Spinal cord (tissue), 10 donors: Measurements from ENCODE around the gene SIGLEC9. TPM values are rescaled to one million over a fixed set of nuclear protein-coding genes. Genes with fewer than 3 reads are reported as not detected.

Experiments
- DNase-seq, 6 donors: peaks; one replicate each; pipeline versions ENCODE4 v3.0.0 to v3.0.0-alpha.2; 2013 to 2015; ENCODE audit warnings: low spot score in 6 of 6, low read depth in 4 of 6
- H3K27ac ChIP-seq: one replicate; pipeline ENCODE4 v1.5.1; 2013; ENCODE audit warnings: low read depth, low read length, control low read depth
- H3K27me3 ChIP-seq: one replicate; pipeline ENCODE4 v1.6.1; 2013; ENCODE audit warnings: low read length; ENCODE audit not compliant: control insufficient read depth, insufficient read depth
- H3K36me3 ChIP-seq: one replicate; pipeline ENCODE4 v1.6.1; 2013; ENCODE audit warnings: low read length; ENCODE audit not compliant: control insufficient read depth, insufficient read depth
- H3K4me1 ChIP-seq: one replicate; pipeline ENCODE4 v1.6.1; 2013; ENCODE audit warnings: low read length; ENCODE audit not compliant: control insufficient read depth, insufficient read depth
- H3K4me3 ChIP-seq: one replicate; pipeline ENCODE4 v1.5.1; 2013; ENCODE audit warnings: low read depth, low read length, control low read depth
- H3K9me3 ChIP-seq: one replicate; pipeline ENCODE4 v1.6.1; 2013; ENCODE audit warnings: low read length; ENCODE audit not compliant: control insufficient read depth, insufficient read depth
- WGBS: methylation state at CpG from one replicate; pipeline ENCODE4 v1.1.5; 2013; ENCODE audit warnings: missing lambda C conversion rate; ENCODE audit not compliant: insufficient coverage; 5-methylcytosine and 5-hydroxymethylcytosine counted together
- polyA plus RNA-seq, 2 donors: library from polyadenylated mRNA; unstranded; fragments of 120-200 nt; gene quantifications; one replicate each; pipeline ENCODE4 v1.2.1, GENCODE V29; 2013; ENCODE audit not compliant: insufficient read length in 2 of 2
- total RNA-seq, 2 donors: library from RNA; depleted of rRNA in 1 of 2; stranded (reverse); fragments of 120-200 nt in 1 of 2; fragments of >200 nt in 1 of 2; gene quantifications; one replicate each; pipeline versions ENCODE4 v1.2.3 to v1.2.4, GENCODE V29; 2013 to 2014
- donor health status: healthy.

The SIGLEC9 gene
- total and polyA plus RNA-seq, 4 donors = 1.2 to 2.2 (median 1.7) TPM

- Histone ChIP-seq H3K27ac (no peak overlapping the region), H3K4me3 (no peak overlapping the region), H3K36me3 (no peaks in the 10 kb centered on the region), H3K27me3 (no peaks in the 10 kb centered on the region), H3K4me1 (no peaks in the 10 kb centered on the region), H3K9me3 (no peaks in the 10 kb centered on the region)
- no peak for DNase-seq
- WGBS = 77% methylated on average over 3 of the region's 3 CpGs
Measured at GRCh38 chr19:51150627-51151026, 25.9 kb downstream of the SIGLEC9 start.

DNA sequence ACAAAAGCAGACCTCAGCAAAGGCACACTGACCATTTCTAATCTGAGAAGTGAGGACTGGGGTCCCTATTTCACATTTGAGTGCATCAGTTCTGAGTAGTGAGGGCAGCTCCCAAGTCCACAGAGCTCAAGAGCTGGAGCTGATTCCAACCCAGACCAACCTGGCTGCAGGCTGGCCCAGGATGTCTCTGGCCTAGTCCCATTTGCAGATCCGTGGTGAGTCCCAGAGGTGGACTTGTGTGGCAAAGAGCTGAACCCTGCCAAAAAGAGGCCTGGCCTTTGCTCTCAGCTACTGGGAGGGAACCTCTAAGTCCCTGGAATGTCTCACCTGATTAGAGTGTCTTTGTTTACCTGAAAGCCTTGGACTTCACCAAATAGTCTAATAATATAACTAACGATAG, 32.0 kb downstream of the SIGLEC9 start:
- Histone ChIP-seq H3K9me3 (no peaks in the 10 kb centered on the region), H3K4me1 (no peaks in the 10 kb centered on the region), H3K27me3 (no peaks in the 10 kb centered on the region), H3K36me3 (no peaks in the 10 kb centered on the region), H3K4me3 (no peak overlapping the region), H3K27ac (no peak overlapping the region)
- DNase-seq = no peak
- WGBS = 100% methylated on average over 2 of the region's 2 CpGs

DNA sequence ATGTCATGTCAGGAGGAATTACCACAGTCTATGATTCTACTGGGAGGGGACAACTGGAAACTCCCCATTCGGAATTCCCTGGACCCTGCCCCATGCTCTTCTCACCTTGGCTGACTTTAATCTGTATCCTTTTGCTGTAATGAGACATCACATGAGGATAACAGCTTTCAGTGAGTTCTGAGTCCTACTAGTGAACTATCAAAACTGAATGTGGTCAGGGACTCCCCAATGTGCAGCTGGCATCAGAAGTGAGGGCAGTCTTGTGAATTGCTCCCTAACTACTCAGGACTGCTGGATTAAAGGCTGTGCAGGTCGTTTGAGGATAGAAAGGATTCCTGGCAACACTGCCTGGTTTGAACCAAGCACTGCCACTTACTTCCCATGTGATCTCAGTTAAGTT, 32.6 kb downstream of the SIGLEC9 start:
- H3K36me3 ChIP-seq = no peaks in the 10 kb centered on the region
- H3K4me3 ChIP-seq = no peak overlapping the region
- no peak overlapping the region for H3K27ac ChIP-seq
- H3K9me3 ChIP-seq = no peaks in the 10 kb centered on the region
- DNase-seq = no peak
- H3K27me3 ChIP-seq = no peaks in the 10 kb centered on the region
- no peaks in the 10 kb centered on the region for H3K4me1 ChIP-seq
- WGBS = 67% methylated on average over 1 of the region's 2 CpGs

DNA sequence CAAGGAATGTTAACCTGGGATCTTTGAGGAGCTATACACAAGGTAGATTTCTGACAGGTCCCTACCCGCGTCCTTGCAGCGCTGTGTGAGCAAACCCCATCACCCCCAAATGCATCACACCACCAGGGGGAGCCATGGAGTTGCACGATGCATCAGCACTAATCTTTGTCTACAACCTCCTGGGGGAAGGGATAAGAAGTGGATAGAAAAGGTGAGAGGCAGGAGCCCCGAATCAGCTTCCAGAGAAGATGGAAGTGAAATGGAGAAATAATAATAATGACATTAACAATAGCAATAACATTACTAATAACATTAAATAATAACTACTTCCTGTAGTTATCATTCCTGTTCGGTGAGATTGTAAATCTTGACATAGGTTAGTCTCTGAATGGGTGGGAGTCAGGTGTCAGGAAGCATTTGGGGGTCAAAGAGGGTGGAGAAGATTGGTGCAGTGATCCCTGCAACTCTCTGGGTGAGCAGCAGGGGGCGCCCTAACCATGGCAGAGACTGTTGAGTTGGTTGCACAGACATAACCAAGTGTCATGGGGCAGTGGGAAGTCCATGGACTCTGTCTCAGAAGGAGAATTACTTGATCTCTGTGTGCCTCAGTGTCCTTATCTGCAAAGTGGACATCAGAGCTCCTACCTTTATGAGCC, 33.9 kb downstream of the SIGLEC9 start:
- H3K36me3 ChIP-seq = no peaks in the 10 kb centered on the region
- WGBS = 20% methylated on average over 2 of the region's 7 CpGs
- no peak overlapping the region for H3K27ac ChIP-seq
- H3K4me3 ChIP-seq = no peak overlapping the region
- H3K9me3 ChIP-seq = no peaks in the 10 kb centered on the region
- H3K27me3 ChIP-seq = no peaks in the 10 kb centered on the region
- H3K4me1 ChIP-seq = no peaks in the 10 kb centered on the region
- DNase-seq = peak in 2 of 6 donors; percentile 10 to 16

GRCh38 chr19:51159656-51160055, 35.0 kb downstream of the SIGLEC9 start:
- Histone ChIP-seq H3K36me3 (no peaks in the 10 kb centered on the region), H3K27ac (no peak overlapping the region), H3K9me3 (no peaks in the 10 kb centered on the region), H3K4me3 (no peak overlapping the region), H3K4me1 (no peaks in the 10 kb centered on the region), H3K27me3 (no peaks in the 10 kb centered on the region)
- DNase-seq = no peak
- 71% methylated on average over 1 of the region's 4 CpGs for WGBS

- Histone ChIP-seq H3K27ac (no peak overlapping the region), H3K4me3 (no peak overlapping the region), H3K9me3 (no peaks in the 10 kb centered on the region), H3K36me3 (no peaks in the 10 kb centered on the region), H3K4me1 (no peaks in the 10 kb centered on the region), H3K27me3 (no peaks in the 10 kb centered on the region)
- DNase-seq = no peak
- WGBS = no CpG with 5 or more reads among the region's 1 CpG
Measured at GRCh38 chr19:51161266-51161665, 36.6 kb downstream of the SIGLEC9 start.

- H3K36me3 ChIP-seq = no peaks in the 10 kb centered on the region
- H3K4me1 ChIP-seq = no peaks in the 10 kb centered on the region
- 80% methylated on average over 2 of the region's 4 CpGs for whole genome bisulfite sequencing
- no peak overlapping the region for H3K4me3 ChIP-seq
- DNase-seq = no peak
- no peaks in the 10 kb centered on the region for H3K27me3 ChIP-seq
- H3K9me3 ChIP-seq = no peaks in the 10 kb centered on the region
- H3K27ac ChIP-seq = no peak overlapping the region
Measured at GRCh38 chr19:51161867-51162496, 37.3 kb downstream of the SIGLEC9 start.

- no peaks in the 10 kb centered on the region for H3K9me3 ChIP-seq
- no peak overlapping the region for H3K27ac ChIP-seq
- no peak overlapping the region for H3K4me3 ChIP-seq
- H3K27me3 ChIP-seq = no peaks in the 10 kb centered on the region
- 70% methylated on average over 3 of the region's 3 CpGs for WGBS
- no peaks in the 10 kb centered on the region for H3K4me1 ChIP-seq
- H3K36me3 ChIP-seq = no peaks in the 10 kb centered on the region
- no peak for DNase-seq
Measured at GRCh38 chr19:51163257-51163656, 38.6 kb downstream of the SIGLEC9 start.

- WGBS = no CpG with 5 or more reads among the region's 3 CpGs
- H3K4me1 ChIP-seq = peaks cover 2% of the 10 kb centered on the region
- H3K27me3 ChIP-seq = no peaks in the 10 kb centered on the region
- no peaks in the 10 kb centered on the region for H3K9me3 ChIP-seq
- H3K4me3 ChIP-seq = no peak overlapping the region
- no peaks in the 10 kb centered on the region for H3K36me3 ChIP-seq
- no peak overlapping the region for H3K27ac ChIP-seq
- no peak for DNase-seq
Measured at GRCh38 chr19:51164215-51164614, 39.5 kb downstream of the SIGLEC9 start.

DNA sequence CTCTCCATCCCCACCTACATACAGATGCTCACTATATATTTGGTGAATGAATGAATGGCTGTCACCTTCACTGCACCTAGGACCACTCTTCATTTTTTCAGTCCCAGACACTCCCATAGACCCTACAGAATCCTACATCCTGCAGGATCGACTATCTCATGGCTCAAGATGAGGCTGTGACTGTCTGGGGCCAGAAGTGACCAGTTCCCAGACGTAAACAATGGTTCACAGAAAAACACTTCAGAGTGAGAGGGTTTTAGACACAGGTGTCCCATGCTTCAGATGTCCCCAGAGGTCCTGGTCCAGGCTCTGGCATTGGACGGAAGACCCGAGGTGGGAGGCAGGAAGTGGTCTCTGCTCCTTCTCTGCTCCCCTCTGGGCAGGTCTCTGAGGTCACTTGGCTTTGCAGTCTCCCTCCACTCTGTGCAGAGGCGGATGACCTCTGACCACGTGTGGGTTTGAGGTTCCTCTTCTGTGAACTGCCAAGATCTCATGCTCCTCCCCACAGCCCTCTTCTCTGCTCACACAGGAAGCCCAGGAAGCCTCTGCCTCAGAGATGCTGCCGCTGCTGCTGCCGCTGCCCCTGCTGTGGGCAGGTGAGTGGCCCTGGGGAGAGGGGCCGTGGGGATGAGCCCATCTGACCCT, 42.3 kb downstream of the SIGLEC9 start:
- peaks cover 2% of the 10 kb centered on the region for H3K27me3 ChIP-seq
- H3K4me3 ChIP-seq = no peak overlapping the region
- 80% methylated on average over 8 of the region's 9 CpGs for WGBS
- peaks cover 2% of the 10 kb centered on the region for H3K4me1 ChIP-seq
- no peak for DNase-seq
- H3K9me3 ChIP-seq = no peaks in the 10 kb centered on the region
- no peaks in the 10 kb centered on the region for H3K36me3 ChIP-seq
- H3K27ac ChIP-seq = no peak overlapping the region
